GM23338 (cell line): ENCODE data around the gene ZNF778. TPM values are rescaled to one million over a fixed set of nuclear protein-coding genes. Genes with fewer than 3 reads are reported as not detected.
A peak's percentile ranks its signal among the peaks of the same experiment; 100 is the strongest.
"Not testable (repeated sequence)": the region's sequence is repeated elsewhere in the genome, so short reads cannot be mapped to it uniquely, and the experiment has no call there.

ENCODE experiments used
- ATAC-seq: fragments of 200-7000 bp; cut with Tn5 transposase; 3 replicates; pipeline ENCODE4 v1.9.1; 2020
- DNase-seq: peaks from one replicate; pipeline ENCODE4 v3.0.0-alpha.2; 2015; ENCODE audit warnings: low spot score
- H2AFZ ChIP-seq: fragments of 200-600 bp; sonication (generic); 2 replicates; pipeline ENCODE4 v1.8.0; 2016; ENCODE audit warnings: antibody characterized with exemption, mild to moderate bottlenecking, moderate library complexity
- H3F3A ChIP-seq: fragments of 200-600 bp; sonication (generic); replicated peaks from 2 replicates; pipeline ENCODE4 v1.8.0; 2017; ENCODE audit warnings: antibody characterized with exemption, mixed run types, low read depth
- H3K27ac ChIP-seq: fragments of 200-600 bp; sonication (generic); 2 replicates; pipeline ENCODE4 v1.6.1; 2016; ENCODE audit warnings: low read depth
- H3K27me3 ChIP-seq: fragments of 200-600 bp; sonication (generic); 2 replicates; pipeline ENCODE4 v1.8.0; 2016; ENCODE audit warnings: mild to moderate bottlenecking, mixed run types, moderate library complexity; ENCODE audit not compliant: insufficient read depth
- H3K36me3 ChIP-seq: fragments of 200-600 bp; sonication (generic); 2 replicates; pipeline ENCODE4 v1.8.0; 2016; ENCODE audit warnings: mild to moderate bottlenecking; ENCODE audit not compliant: insufficient read depth
- H3K4me1 ChIP-seq: fragments of 200-600 bp; sonication (generic); 2 replicates; pipeline ENCODE4 v1.8.0; 2016; ENCODE audit warnings: mild to moderate bottlenecking, moderate library complexity; ENCODE audit not compliant: insufficient read depth
- H3K4me2 ChIP-seq: fragments of 200-600 bp; sonication (generic); 2 replicates; pipeline ENCODE4 v1.7.1; 2017; ENCODE audit warnings: mixed run types
- H3K4me3 ChIP-seq: fragments of 200-600 bp; sonication (generic); 2 replicates; pipeline ENCODE4 v1.6.1; 2016; ENCODE audit warnings: mixed run types
- H3K79me2 ChIP-seq: fragments of 200-600 bp; sonication (generic); replicated peaks from 2 replicates; pipeline ENCODE4 v1.8.0; 2017; ENCODE audit warnings: mild to moderate bottlenecking; ENCODE audit not compliant: insufficient read depth
- H3K9me2 ChIP-seq: fragments of 200-600 bp; sonication (generic); 2 replicates; pipeline ENCODE4 v1.8.0; 2017; ENCODE audit not compliant: insufficient read depth
- H4K20me1 ChIP-seq: fragments of 200-600 bp; sonication (generic); replicated peaks from 2 replicates; pipeline ENCODE4 v1.8.0; 2017; ENCODE audit warnings: mild to moderate bottlenecking; ENCODE audit not compliant: insufficient read depth
- H3K27ac Mint-ChIP-seq: 2 replicates; pipeline ENCODE4 v1.8.0; 2020; ENCODE audit warnings: inconsistent platforms, mild to moderate bottlenecking, moderate library complexity, mixed read lengths
- H3K27me3 Mint-ChIP-seq: 3 replicates; pipeline ENCODE4 v1.8.0; 2022; ENCODE audit warnings: low read depth, mild to moderate bottlenecking, moderate library complexity, mixed read lengths, inconsistent platforms; ENCODE audit not compliant: insufficient read depth, poor library complexity
- H3K36me3 Mint-ChIP-seq: 3 replicates; pipeline ENCODE4 v1.8.0; 2021; ENCODE audit warnings: low read depth, mild to moderate bottlenecking, inconsistent platforms, moderate library complexity, mixed read lengths
- H3K4me1 Mint-ChIP-seq: 3 replicates; pipeline ENCODE4 v1.8.0; 2020; ENCODE audit warnings: mild to moderate bottlenecking, inconsistent platforms, mixed read lengths
- H3K4me3 Mint-ChIP-seq: 3 replicates; pipeline ENCODE4 v1.8.0; 2021; ENCODE audit warnings: moderate library complexity, mild to moderate bottlenecking, inconsistent platforms, mixed read lengths
- H3K9me3 Mint-ChIP-seq: 3 replicates; pipeline ENCODE4 v1.8.0; 2020; ENCODE audit warnings: moderate library complexity, mild to moderate bottlenecking, inconsistent platforms, mixed read lengths
- CREB1 ChIP-seq: fragments of 250-450 bp; sonication (Bioruptor Pico); IDR thresholded peaks from 2 replicates; pipeline ENCODE4 v1.5.0; 2020; ENCODE audit warnings: low read depth, mild to moderate bottlenecking, moderate library complexity
- ETS1 ChIP-seq: IDR thresholded peaks from 2 replicates; pipeline ENCODE4 v1.6.1; 2016; ENCODE audit warnings: antibody characterized with exemption
- EZH2 ChIP-seq: fragments of 200-600 bp; sonication (generic); IDR thresholded peaks from one replicate; pipeline ENCODE4 v1.8.0; 2017; ENCODE audit warnings: antibody characterized with exemption, mild to moderate bottlenecking, low read depth; ENCODE audit not compliant: unreplicated experiment
- EZH2phosphoT487 ChIP-seq: fragments of 200-600 bp; sonication (generic); IDR thresholded peaks from one replicate; pipeline ENCODE4 v1.8.1; 2018; ENCODE audit warnings: antibody characterized with exemption; ENCODE audit not compliant: unreplicated experiment
- POLR2AphosphoS5 ChIP-seq: IDR thresholded peaks from 2 replicates; pipeline ENCODE4 v1.6.1; 2016; ENCODE audit warnings: antibody characterized with exemption, low read depth
- ZNF114 ChIP-seq: fragments of 250-450 bp; sonication (Bioruptor Pico); IDR thresholded peaks from 2 replicates; pipeline ENCODE4 v1.5.0; 2020; ENCODE audit warnings: mild to moderate bottlenecking, moderate library complexity
- ZNF462 ChIP-seq: fragments of 250-450 bp; sonication (Bioruptor Pico); IDR thresholded peaks from 2 replicates; pipeline ENCODE4 v1.5.0; 2020; ENCODE audit warnings: mild to moderate bottlenecking, moderate library complexity
- polyA plus RNA-seq: library from polyadenylated mRNA; unstranded; fragments of >200 nt; fragmentation: Nextera tagmentation; extraction: Ambion mirVana; gene quantifications from 2 replicates; pipeline ENCODE4 v1.2.1, GENCODE V29; 2016
- total RNA-seq: library from RNA; depleted of rRNA; stranded (reverse); fragments of >200 nt; shearing (Covaris generic); gene quantifications from 2 replicates; pipeline ENCODE4 v1.2.3, GENCODE V29; 2014

The ZNF778 gene
- total and polyA plus RNA-seq, 2 experiments from 2014 or later = 7.9 to 43.4 TPM

- H3K27me3 Mint-ChIP-seq = peaks cover 19% of the 10 kb centered on the region
- H2AFZ ChIP-seq = no peak overlapping the region
- 0 out of 2 replicates have a peak, but pooled peaks cover 2% of the 10 kb centered on the region for H3F3A ChIP-seq
- H3K9me3 Mint-ChIP-seq = peaks cover 25% of the 10 kb centered on the region
- H3K36me3 Mint-ChIP-seq = peaks cover 74% of the 10 kb centered on the region
- no peak overlapping the region for H3K4me2 ChIP-seq
- H3K4me3 Mint-ChIP-seq = no peak overlapping the region
- H4K20me1 ChIP-seq = peaks cover 13% of the 10 kb centered on the region
- DNase-seq (no peak), ATAC-seq (no peak)
- H3K4me1 ChIP-seq = no peaks in the 10 kb centered on the region
- H3K9me2 ChIP-seq = no peaks in the 10 kb centered on the region
- H3K27me3 ChIP-seq = no peaks in the 10 kb centered on the region
- no peaks in the 10 kb centered on the region for H3K4me1 Mint-ChIP-seq
- H3K27ac Mint-ChIP-seq = no peak overlapping the region
- peaks cover 10% of the 10 kb centered on the region; the same call in 1 of the 2 replicates for H3K36me3 ChIP-seq
- H3K4me3 ChIP-seq = no peak overlapping the region
- no peak overlapping the region for H3K27ac ChIP-seq
- TF ChIP-seq POLR2AphosphoS5 (peak; percentile 5; the same call in 1 of the 2 replicates), ETS1 (no peak)
- H3K79me2 ChIP-seq = no peaks in the 10 kb centered on the region; the same call in 1 of the 2 replicates
Observed at GRCh38 chr16:89266521-89267134, 49.1 kb downstream of the ZNF778 start.

GRCh38 chr16:89267746-89268145 lies 50.2 kb downstream of the ZNF778 start:
- H3K27me3 ChIP-seq, ATAC-seq, H3K27ac ChIP-seq, H3K27ac Mint-ChIP-seq, H3K9me2 ChIP-seq, H3F3A ChIP-seq, H3K4me2 ChIP-seq, H3K4me1 ChIP-seq, H3K4me3 Mint-ChIP-seq, DNase-seq, H3K79me2 ChIP-seq, H2AFZ ChIP-seq, H3K4me3 ChIP-seq, H3K4me1 Mint-ChIP-seq: not testable (repeated sequence)
- peaks cover 15% of the 10 kb centered on the region for H3K27me3 Mint-ChIP-seq
- Histone ChIP-seq H4K20me1 (peaks cover 17% of the 10 kb centered on the region), H3K36me3 (peaks cover 10% of the 10 kb centered on the region; the same call in 1 of the 2 replicates)
- peaks cover 18% of the 10 kb centered on the region for H3K9me3 Mint-ChIP-seq
- peaks cover 76% of the 10 kb centered on the region for H3K36me3 Mint-ChIP-seq

- Mint-ChIP-seq H3K36me3 (peaks cover 79% of the 10 kb centered on the region), H3K9me3 (peaks cover 11% of the 10 kb centered on the region), H3K27ac (no peak overlapping the region), H3K27me3 (peaks cover 15% of the 10 kb centered on the region), H3K4me1 (no peaks in the 10 kb centered on the region; the same call in 2 of the 3 replicates), H3K4me3 (no peak overlapping the region)
- H4K20me1 ChIP-seq = peaks cover 17% of the 10 kb centered on the region
- H3K27ac ChIP-seq = no peak overlapping the region
- no peak overlapping the region for H2AFZ ChIP-seq
- peaks cover 7% of the 10 kb centered on the region; the same call in 1 of the 2 replicates for H3F3A ChIP-seq
- no peak overlapping the region for H3K4me3 ChIP-seq
- ATAC-seq (no peak), DNase-seq (no peak)
- no peaks in the 10 kb centered on the region for H3K27me3 ChIP-seq
- no peaks in the 10 kb centered on the region for H3K9me2 ChIP-seq
- no peak overlapping the region for H3K4me2 ChIP-seq
- peaks cover 10% of the 10 kb centered on the region; the same call in 1 of the 2 replicates for H3K36me3 ChIP-seq
- H3K79me2 ChIP-seq = peaks cover 10% of the 10 kb centered on the region; the same call in 1 of the 2 replicates
- no peaks in the 10 kb centered on the region for H3K4me1 ChIP-seq
- TF ChIP-seq ETS1 (no peak), ZNF462 (CRISPR knock-in tag) (no peak), ZNF114 (CRISPR knock-in tag) (no peak), EZH2phosphoT487 (no peak), EZH2 (no peak), CREB1 (CRISPR knock-in tag) (no peak), POLR2AphosphoS5 (no peak)
Observed at GRCh38 chr16:89268585-89268984, 51.1 kb downstream of the ZNF778 start.
